ENCODE results near the gene TDRD10. TPM values are rescaled to one million over a fixed set of nuclear protein-coding genes. Genes with fewer than 3 reads are reported as not detected.

The TDRD10 gene
- total RNA-seq, 4 donors from 2014 or later, result 0.57 to 1.5 (median 0.83) TPM; not detected in 1

DNA sequence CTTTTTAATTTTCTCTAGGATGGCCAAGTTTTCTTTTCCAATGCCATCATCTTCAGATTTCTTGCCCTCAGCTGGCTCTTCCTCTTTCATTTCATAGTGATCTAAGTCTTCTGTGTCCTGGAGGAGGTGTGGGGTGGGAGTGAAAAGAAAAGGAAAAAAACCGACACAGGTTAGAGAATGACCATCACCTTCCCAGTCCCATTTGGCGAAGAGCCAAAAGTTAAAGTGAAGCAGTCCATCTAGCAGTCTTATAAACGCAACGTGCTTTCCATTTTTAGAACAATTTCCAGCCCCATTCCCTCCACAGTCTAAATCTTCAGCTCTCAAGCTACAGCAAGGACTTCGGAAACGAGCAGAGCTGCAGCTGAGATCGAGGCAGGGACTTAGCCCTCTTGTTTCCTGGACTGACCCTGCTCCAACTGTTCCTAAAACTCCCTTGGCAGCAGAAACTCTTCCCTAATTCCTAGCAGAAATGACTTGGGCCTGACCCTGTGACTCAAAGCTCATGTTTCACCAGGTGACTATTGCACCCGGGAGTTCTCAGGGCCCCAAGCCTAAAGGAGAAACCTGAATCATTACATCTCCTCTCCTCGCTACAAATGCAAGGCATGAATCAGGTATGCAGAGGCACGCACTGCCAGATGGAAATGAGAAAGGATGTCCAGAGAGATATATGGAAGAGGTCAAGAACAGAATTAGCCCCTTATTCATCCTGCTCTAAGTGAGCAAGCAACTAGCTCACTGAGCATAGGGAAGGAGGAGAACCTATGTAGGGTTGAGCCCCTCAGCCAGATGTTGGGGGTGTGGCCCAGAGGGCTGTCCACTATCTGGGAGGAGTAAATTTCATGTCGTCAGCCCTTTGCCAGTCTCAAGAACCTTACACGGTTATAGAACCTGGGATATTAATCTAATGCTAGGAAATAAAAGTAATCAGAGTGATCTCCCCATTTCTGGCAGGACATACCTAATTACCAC, 51.3 kb downstream of the TDRD10 start:
- 69 to 70% methylated on average over 12 of the region's 12 CpGs for WGBS, 2 donors
- intact Hi-C loops (cut with DNase I; ENCODE audit: low total_unique reads), result no loop called here
- DNase-seq (ENCODE audit: low spot score in 2 of 2), result no peak
- no peak for TF ChIP-seq POLR2A (IDR thresholded peaks at IDR 0.05)
- TF ChIP-seq, protein P1, sequence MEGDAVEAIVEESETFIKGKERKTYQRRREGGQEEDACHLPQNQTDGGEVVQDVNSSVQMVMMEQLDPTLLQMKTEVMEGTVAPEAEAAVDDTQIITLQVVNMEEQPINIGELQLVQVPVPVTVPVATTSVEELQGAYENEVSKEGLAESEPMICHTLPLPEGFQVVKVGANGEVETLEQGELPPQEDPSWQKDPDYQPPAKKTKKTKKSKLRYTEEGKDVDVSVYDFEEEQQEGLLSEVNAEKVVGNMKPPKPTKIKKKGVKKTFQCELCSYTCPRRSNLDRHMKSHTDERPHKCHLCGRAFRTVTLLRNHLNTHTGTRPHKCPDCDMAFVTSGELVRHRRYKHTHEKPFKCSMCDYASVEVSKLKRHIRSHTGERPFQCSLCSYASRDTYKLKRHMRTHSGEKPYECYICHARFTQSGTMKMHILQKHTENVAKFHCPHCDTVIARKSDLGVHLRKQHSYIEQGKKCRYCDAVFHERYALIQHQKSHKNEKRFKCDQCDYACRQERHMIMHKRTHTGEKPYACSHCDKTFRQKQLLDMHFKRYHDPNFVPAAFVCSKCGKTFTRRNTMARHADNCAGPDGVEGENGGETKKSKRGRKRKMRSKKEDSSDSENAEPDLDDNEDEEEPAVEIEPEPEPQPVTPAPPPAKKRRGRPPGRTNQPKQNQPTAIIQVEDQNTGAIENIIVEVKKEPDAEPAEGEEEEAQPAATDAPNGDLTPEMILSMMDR (IDR thresholded peaks at IDR 0.05), result no peak
- no peak overlapping the region for H3K4me3 ChIP-seq (ENCODE audit: low read depth, poor library complexity, severe bottlenecking)

- TF ChIP-seq POLR2A (IDR thresholded peaks at IDR 0.05), result no peak
- TF ChIP-seq, protein P1 (IDR thresholded peaks at IDR 0.05), result no peak
- intact Hi-C loops (cut with DNase I; ENCODE audit: low total_unique reads), result no loop called here
- WGBS, 2 donors, result 23 to 25% methylated on average over 4 of the region's 4 CpGs
- no peak overlapping the region for H3K4me3 ChIP-seq (ENCODE audit: low read depth, poor library complexity, severe bottlenecking)
- DNase-seq (ENCODE audit: low spot score in 2 of 2), result no peak
Measured at GRCh38 chr1:154556422-154556821, 54.4 kb downstream of the TDRD10 start.

DNA sequence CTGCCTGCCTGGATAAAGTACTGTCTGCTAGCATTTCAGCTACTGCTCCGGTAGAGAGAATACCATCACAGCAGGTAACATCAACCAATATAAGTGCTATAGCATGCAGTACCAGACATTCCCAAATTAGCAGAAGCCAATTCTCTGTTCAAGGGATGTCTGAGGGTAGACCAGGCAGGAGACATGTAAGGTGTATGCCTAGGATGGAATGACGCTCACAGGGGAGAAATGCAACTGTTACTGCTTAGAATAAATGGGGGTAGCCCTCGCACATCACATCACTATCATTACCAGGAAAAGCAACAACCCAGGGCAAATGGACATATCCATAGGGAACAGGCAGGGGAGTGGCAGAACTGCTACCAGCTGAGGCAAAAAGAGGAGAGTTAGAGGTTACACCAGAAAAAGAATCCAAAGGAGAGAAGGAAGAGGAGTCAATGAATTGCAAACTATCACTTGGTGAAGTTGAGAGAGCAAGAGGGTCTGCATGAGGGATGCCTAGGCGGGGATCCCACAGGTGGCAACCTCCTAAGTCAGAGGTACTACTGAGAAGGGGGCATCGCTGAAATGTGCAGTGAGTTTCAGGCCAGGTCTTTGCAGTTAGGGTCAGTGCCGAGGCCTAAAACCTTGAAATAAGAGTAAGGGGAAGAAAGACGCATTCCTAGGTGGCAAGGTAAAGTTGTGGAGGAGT, 55.4 kb downstream of the TDRD10 start:
- intact Hi-C loops (cut with DNase I; ENCODE audit: low total_unique reads), result no loop called here
- TF ChIP-seq POLR2A (IDR thresholded peaks at IDR 0.05), result no peak
- TF ChIP-seq, protein P1 (IDR thresholded peaks at IDR 0.05), result no peak
- DNase-seq (ENCODE audit: low spot score in 2 of 2), result no peak
- WGBS, 2 donors, result 6 to 8% methylated on average over 7 of the region's 7 CpGs
- peak overlapping the region; percentile 84 for H3K4me3 ChIP-seq (ENCODE audit: low read depth, poor library complexity, severe bottlenecking)

DNA sequence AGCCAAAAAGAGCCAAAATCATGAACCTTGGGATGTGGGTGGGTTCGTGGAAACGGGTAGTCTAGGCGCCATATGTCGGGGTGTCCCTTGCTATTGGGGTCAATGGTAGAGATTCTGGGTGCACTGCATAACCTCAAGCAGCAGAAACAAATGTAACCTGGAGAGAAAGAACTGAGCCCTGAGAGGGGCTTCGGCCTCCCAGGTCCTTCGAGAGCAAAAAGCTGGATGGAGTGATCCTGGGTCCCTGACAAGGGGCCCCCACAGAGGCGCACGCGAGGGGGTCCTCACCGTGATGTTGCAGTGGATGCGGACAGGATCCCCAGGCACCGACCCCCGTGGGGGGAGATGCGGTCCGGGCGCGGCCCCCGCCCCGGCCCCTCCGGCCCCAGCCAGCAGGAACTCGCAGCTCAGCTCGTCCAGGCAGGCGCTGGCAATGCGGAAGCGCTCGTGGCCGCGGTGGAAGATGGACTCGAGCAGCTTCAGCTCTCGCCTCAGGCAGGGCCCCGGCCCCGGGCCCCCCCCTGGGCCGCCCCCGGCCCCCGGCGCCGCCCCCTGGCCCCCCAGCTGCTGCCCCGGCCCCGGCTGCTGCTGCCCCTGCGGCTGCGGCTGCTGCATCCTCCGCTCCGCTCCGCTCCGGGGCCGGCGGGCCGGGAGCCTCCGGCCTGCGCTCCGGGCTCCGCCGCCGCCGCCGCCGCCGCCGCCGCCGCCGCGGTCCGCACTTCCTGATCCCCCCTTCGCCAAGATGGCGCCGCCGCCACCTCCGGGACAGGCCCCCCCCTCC, 56.1 kb downstream of the TDRD10 start, which contains the start of gene UBE2Q1:
TSS of gene UBE2Q1 (minus strand) at position 724 of the 781 bp plus-strand sequence. CDS start at position 615, 109 bp downstream.
- DNase-seq (ENCODE audit: low spot score in 2 of 2), result peak; percentile 36 to 92
- TF ChIP-seq, protein P1 (IDR thresholded peaks at IDR 0.05), result no peak
- TF ChIP-seq POLR2A (IDR thresholded peaks at IDR 0.05), result no peak
- 0 to 1% methylated on average over 14 to 30 of the region's 69 CpGs for WGBS, 2 donors
- peak within 1 kb of the TSS; percentile 84 for H3K4me3 ChIP-seq (ENCODE audit: low read depth, poor library complexity, severe bottlenecking)
- intact Hi-C loops (cut with DNase I; ENCODE audit: low total_unique reads), result no loop called here

GRCh38 chr1:154558720-154559465, 56.9 kb downstream of the TDRD10 start:
- TF ChIP-seq, protein P1 (IDR thresholded peaks at IDR 0.05), result peak in 1 of 3 donors; percentile 10
- no peak for TF ChIP-seq POLR2A (IDR thresholded peaks at IDR 0.05)
- H3K4me3 ChIP-seq (ENCODE audit: low read depth, poor library complexity, severe bottlenecking), result peak overlapping the region; percentile 29
- 0% methylated on average over 42 to 50 of the region's 57 CpGs for WGBS, 2 donors
- intact Hi-C loops (cut with DNase I; ENCODE audit: low total_unique reads), result no loop called here
- DNase-seq (ENCODE audit: low spot score in 2 of 2), result peak; percentile 99 to 100

All from lower leg skin (tissue), 4 donors.